Endodermal cell (in vitro differentiated cells): ENCODE data around the gene SERPIND1. TPM values are rescaled to one million over a fixed set of nuclear protein-coding genes. Genes with fewer than 3 reads are reported as not detected.
"Not testable (repeated sequence)": the region's sequence is repeated elsewhere in the genome, so short reads cannot be mapped to it uniquely, and the experiment has no call there.

Experiments used
- DNase-seq: peaks from one replicate; pipeline ENCODE4 v3.0.0-alpha.2; 2017
- H3K27ac ChIP-seq: 2 replicates; pipeline ENCODE4 v1.5.1; 2013; ENCODE audit warnings: mild to moderate bottlenecking, low read depth, low read length, moderate library complexity
- H3K27me3 ChIP-seq: 2 replicates; pipeline ENCODE4 v1.6.1; 2013; ENCODE audit warnings: mild to moderate bottlenecking, low read length, moderate library complexity; ENCODE audit not compliant: insufficient read depth, control insufficient read depth, poor library complexity, severe bottlenecking
- H3K36me3 ChIP-seq: 2 replicates; pipeline ENCODE4 v1.7.0; 2013; ENCODE audit warnings: mild to moderate bottlenecking, low read length, moderate library complexity; ENCODE audit not compliant: control insufficient read depth, insufficient read depth
- H3K4me1 ChIP-seq: one replicate; pipeline ENCODE4 v1.7.0; 2013; ENCODE audit warnings: low read length; ENCODE audit not compliant: control insufficient read depth, insufficient read depth
- H3K4me3 ChIP-seq: 2 replicates; pipeline ENCODE4 v1.5.1; 2013; ENCODE audit warnings: mild to moderate bottlenecking, low read length, moderate library complexity
- H3K9ac ChIP-seq: 2 replicates; pipeline ENCODE4 v1.6.1; 2013; ENCODE audit warnings: mild to moderate bottlenecking, low read length, moderate library complexity; ENCODE audit not compliant: poor library complexity, severe bottlenecking; ENCODE audit errors: extremely low read depth
- H3K9me3 ChIP-seq: 2 replicates; pipeline ENCODE4 v1.6.1; 2013; ENCODE audit warnings: mild to moderate bottlenecking, low read length, moderate library complexity; ENCODE audit not compliant: control insufficient read depth
- H3K27ac Mint-ChIP-seq: 2 replicates; pipeline ENCODE4 v1.8.0; 2020; ENCODE audit warnings: mixed read lengths
- H3K27me3 Mint-ChIP-seq: 2 replicates; pipeline ENCODE4 v1.8.0; 2021; ENCODE audit warnings: mild to moderate bottlenecking, mixed read lengths; ENCODE audit not compliant: insufficient read depth
- H3K36me3 Mint-ChIP-seq: 2 replicates; pipeline ENCODE4 v1.8.0; 2020; ENCODE audit warnings: low read depth, mixed read lengths
- H3K4me1 Mint-ChIP-seq: 2 replicates; pipeline ENCODE4 v1.8.0; 2020; ENCODE audit warnings: mixed read lengths
- H3K4me3 Mint-ChIP-seq: 2 replicates; pipeline ENCODE4 v1.8.0; 2020; ENCODE audit warnings: mild to moderate bottlenecking, moderate library complexity, mixed read lengths
- H3K9me3 Mint-ChIP-seq: 2 replicates; pipeline ENCODE4 v1.8.0; 2020; ENCODE audit warnings: mild to moderate bottlenecking, mixed read lengths
- CTCF ChIP-seq: fragments of 200-600 bp; sonication (generic); conservative IDR thresholded peaks from 2 replicates; pipeline ENCODE4 v1.5.0; 2021; ENCODE audit warnings: antibody characterized with exemption, mild to moderate bottlenecking
- WGBS, 2 experiments: methylation state at CpG; one replicate each; pipeline versions ENCODE4 v1.1.5 to v1.1.7; 2013; ENCODE audit warnings: missing lambda C conversion rate in 2 of 2, mixed read lengths in 1 of 2; ENCODE audit not compliant: insufficient coverage in 1 of 2, insufficient read length in 1 of 2; 5-methylcytosine and 5-hydroxymethylcytosine counted together
- total RNA-seq, 2 donors: library from RNA; stranded (reverse); fragmentation: NEBNext Ultra II Directional in 1 of 2; extraction: Animal tissue kit (Norgen Biotek cat#: 25700) in 1 of 2; gene quantifications; 2 replicates in 1 of 2; 3 replicates in 1 of 2; pipeline ENCODE4 v1.2.1, GENCODE V29; 2021

SERPIND1 gene
- total RNA-seq, 2 donors from 2014 or later: not detected

DNA sequence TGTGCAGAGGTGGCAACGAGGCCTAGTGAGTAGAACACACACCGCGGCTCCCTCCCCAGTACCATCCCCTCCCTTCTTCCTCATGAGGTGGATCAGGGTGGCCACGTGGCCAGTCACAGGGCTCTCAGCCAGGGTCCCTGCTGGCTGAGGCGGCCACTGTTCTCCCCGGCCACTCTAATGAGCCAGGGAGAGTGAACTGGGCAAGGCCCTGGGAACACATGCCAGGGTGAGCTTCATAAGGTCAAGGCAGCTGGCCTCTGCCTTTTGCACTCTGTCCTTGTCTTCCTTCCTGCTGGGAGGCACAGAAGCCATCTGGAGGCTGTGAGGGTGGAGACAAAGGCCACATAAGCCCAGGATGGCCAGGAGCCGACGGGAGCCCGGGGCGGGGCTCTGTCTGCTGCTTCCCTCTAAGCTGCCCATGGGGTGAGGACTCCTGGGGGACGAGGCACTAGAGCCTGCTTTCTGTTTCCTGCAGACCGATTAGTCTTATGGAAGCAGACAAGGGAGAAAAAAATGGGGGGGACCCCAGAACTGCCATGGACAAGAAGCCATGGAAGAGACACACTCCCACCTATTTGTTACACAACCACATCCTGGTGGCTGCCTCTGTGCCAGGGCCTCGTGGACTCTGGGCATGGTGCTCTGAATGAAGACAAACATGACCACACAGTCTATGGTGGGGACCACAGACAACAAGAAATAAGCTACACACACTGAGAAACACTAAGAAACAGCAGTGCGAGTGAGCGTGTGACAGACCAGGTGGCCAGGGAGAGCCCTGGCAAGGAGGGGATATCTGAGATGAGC, 38.4 kb upstream of the SERPIND1 start:
- H3K9me3 ChIP-seq, H3K4me1 Mint-ChIP-seq, H3K4me3 Mint-ChIP-seq: not testable (repeated sequence)

GRCh38 chr22:20736891-20737290, 37.0 kb upstream of the SERPIND1 start:
- not testable (repeated sequence) for H3K4me3 ChIP-seq, H3K9me3 Mint-ChIP-seq, H3K27ac Mint-ChIP-seq, H3K27me3 ChIP-seq, H3K27me3 Mint-ChIP-seq, H3K27ac ChIP-seq, H3K4me1 Mint-ChIP-seq, H3K9ac ChIP-seq, DNase-seq, H3K4me3 Mint-ChIP-seq, H3K4me1 ChIP-seq
- peaks cover 32% of the 10 kb centered on the region for H3K36me3 Mint-ChIP-seq
- H3K36me3 ChIP-seq: peaks cover 23% of the 10 kb centered on the region
- peaks cover 11% of the 10 kb centered on the region for H3K9me3 ChIP-seq
- WGBS, 2 experiments: 94 to 100% methylated on average over 2 to 3 of the region's 3 CpGs

More for the DNA sequence above, 38.4 kb upstream of the SERPIND1 start:
- not testable (repeated sequence) for H3K9me3 Mint-ChIP-seq, H3K27ac ChIP-seq, H3K4me1 ChIP-seq, H3K27me3 ChIP-seq, H3K4me3 ChIP-seq, H3K27me3 Mint-ChIP-seq, H3K9ac ChIP-seq, DNase-seq, H3K27ac Mint-ChIP-seq
- peaks cover 20% of the 10 kb centered on the region for H3K36me3 Mint-ChIP-seq
- H3K36me3 ChIP-seq: peaks cover 11% of the 10 kb centered on the region
- 92% methylated on average over 8 of the region's 15 CpGs; no CpG with 5 or more reads in 1 of the 2 experiments for WGBS, 2 experiments

DNA sequence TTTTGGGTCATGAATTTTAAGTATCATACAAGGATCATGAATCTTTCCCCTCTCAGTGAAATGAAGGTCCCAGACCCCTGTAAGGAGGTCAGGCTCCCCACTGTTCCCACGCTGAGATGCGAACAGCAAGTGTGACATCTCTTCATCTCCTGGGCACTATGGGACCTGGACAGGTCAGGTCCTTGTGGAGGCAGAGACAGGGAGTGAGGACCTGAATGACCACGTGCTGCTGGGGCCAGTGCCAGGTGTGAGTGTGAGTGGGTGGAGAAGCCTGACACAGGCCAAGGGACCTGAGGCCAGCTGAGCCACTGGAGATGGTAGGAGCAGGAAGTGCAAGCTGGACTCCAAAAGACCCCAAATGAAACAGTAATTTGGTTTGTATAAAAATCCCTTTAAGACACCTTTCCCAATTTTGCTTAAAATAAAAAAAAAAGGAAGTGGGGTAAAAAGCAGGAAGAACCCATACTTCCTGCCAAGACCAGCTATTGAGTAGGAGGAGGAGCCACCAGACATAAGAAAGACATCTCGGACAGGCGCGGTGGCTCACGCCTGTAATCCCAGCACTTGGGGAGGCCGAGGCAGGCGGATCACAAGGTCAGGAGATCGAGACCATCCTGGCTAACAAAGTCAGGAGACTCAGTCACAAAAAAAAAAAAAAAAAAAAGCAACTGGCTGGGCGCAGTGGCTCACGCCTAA, 35.4 kb upstream of the SERPIND1 start:
- Mint-ChIP-seq H3K36me3 (peaks cover 28% of the 10 kb centered on the region), H3K4me1 (no peaks in the 10 kb centered on the region), H3K27ac (peak overlapping the region; percentile 42), H3K27me3 (no peaks in the 10 kb centered on the region), H3K9me3 (peaks cover 4% of the 10 kb centered on the region), H3K4me3 (no peak overlapping the region)
- no peaks in the 10 kb centered on the region for H3K4me1 ChIP-seq
- H3K27me3 ChIP-seq: no peaks in the 10 kb centered on the region
- H3K4me3 ChIP-seq: no peak overlapping the region
- H3K36me3 ChIP-seq: peaks cover 23% of the 10 kb centered on the region
- TF ChIP-seq CTCF: no peak
- H3K9me3 ChIP-seq: peaks cover 11% of the 10 kb centered on the region
- WGBS, 2 experiments: 93 to 96% methylated on average over 6 to 12 of the region's 12 CpGs
- no peak for DNase-seq
- H3K27ac ChIP-seq: no peak overlapping the region
- H3K9ac ChIP-seq: no peak overlapping the region

GRCh38 chr22:20740222-20740951, 33.5 kb upstream of the SERPIND1 start:
- Histone ChIP-seq H3K27ac (no peak overlapping the region), H3K36me3 (peaks cover 26% of the 10 kb centered on the region), H3K4me1 (no peaks in the 10 kb centered on the region), H3K4me3 (no peak overlapping the region), H3K27me3 (no peaks in the 10 kb centered on the region), H3K9me3 (peaks cover 11% of the 10 kb centered on the region), H3K9ac (no peak overlapping the region)
- WGBS, 2 experiments: 94 to 100% methylated on average over 1 to 2 of the region's 2 CpGs
- H3K36me3 Mint-ChIP-seq: peaks cover 31% of the 10 kb centered on the region
- H3K4me1 Mint-ChIP-seq: no peaks in the 10 kb centered on the region
- no peak for TF ChIP-seq CTCF
- H3K27me3 Mint-ChIP-seq: no peaks in the 10 kb centered on the region
- H3K4me3 Mint-ChIP-seq: no peak overlapping the region
- no peak overlapping the region for H3K27ac Mint-ChIP-seq
- DNase-seq: no peak
- peaks cover 4% of the 10 kb centered on the region for H3K9me3 Mint-ChIP-seq
